GM21381 (cell line): ENCODE results near the gene CTBP1.

Source experiments
- ATAC-seq: cut with Tn5 transposase; IDR thresholded peaks from one replicate; pipeline ENCODE4 v1.9.1; 2021; ENCODE audit warnings: mild to moderate bottlenecking, moderate library complexity; ENCODE audit not compliant: unreplicated experiment

The CTBP1 gene

DNA sequence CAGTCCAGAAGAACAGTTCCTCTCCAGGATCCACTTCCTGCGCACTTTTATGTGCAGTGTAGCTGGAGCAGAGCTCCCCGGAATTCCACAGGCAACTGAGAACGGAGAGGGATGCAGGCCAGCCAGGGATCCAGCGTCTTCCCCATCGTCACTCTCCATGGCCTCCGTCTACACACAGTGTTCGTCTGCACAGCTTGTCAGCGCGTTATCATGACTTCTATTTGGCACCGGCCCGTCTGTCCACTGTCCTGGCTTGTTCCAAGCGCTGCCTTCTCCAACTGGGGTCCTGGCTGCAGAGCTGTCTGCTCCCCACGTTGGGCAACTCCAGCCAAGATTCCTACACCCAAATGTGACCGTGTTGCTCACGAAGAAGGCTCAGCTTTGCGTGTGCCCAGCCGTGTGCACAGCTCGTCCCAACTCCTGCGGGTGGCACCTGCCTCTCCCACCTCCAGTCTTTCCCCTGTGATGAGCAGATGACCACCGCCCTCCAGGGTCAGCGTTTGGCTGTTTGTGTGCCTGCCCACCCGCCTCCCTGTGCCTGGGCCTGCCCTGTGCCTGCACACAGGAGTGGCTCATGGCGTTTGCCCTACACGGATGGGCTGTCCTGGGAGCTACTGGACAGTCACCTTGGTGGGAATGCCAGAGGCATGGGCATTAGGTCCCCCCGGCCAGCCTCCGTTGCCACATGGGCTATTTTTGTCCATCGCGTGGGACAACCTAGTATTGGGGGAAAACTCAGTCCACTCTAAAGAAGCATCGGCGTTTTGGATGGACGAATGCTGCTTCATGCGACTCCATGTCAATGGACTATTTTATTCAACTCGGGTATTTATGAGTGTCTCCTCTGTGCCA lies 2.2 kb upstream of the CTBP1 start:
- ATAC-seq: no peak

DNA sequence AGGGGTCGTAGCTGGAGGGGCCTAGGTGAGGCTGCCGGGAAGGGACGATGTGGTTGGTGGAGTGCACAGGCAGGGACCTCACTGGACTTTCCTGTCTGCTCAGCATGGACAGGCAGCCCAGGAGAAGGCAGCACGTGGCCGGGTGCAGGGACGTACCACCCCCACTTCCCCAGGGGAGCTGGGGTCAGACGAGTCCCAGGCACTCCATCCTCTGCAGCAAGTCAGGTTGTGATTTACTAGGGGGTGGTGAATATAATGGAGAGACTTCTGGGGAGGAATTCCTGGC lies 1.5 kb upstream of the CTBP1 start:
- ATAC-seq: no peak

- peak; percentile 2 for ATAC-seq
These were observed 999 bp upstream of the CTBP1 start for GRCh38 chr4:1249731-1250526.

DNA sequence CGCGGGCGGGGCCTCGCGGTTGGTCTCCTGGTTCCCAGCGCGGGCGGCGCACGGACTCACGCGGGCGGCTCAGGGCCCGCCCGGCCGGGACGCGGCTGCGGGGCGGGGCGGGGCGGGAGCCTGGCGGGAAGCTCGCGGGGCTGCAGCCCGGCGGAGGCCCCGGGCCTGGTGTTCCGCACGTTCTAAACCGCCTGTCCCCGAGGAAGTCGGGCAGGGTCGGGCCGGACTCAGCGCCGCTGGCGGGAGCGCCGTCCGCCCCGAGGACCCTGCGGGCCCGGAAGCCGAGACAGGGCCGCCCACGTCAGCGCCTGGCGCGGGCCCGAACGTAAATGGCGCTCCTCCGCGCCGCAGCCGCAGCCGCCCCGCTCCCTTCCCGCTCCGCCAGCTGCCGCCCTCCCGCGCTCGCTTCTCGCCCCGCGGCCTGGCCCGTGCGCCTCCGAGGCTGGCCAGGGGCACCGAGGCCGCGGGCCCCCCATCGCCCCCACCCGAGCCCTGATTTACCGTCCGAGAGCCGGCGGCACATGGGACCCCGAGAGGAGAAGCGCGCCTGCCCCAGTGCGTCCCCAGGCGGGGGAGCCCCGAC lies 309 bp upstream of the CTBP1 start:
- ATAC-seq: peak; percentile 59

DNA sequence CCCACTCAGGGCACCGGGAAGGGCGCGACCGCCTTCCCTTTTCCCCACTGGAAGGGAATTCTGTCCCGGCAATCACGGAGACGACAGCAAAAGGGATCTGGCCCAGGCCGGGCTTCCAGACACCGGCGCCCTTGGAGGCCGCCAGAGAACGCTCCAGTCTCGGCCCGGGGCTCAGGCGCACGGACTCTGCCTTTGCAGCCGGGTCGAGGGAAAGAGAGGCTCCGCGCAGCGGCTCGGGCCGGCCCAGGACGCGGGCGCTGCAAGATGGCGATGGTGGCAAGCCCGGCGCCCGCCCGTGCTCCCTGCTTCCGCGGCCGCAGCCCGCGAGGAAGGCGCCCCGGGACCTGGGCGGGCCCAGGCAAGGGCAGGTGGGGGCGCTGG lies 1.1 kb downstream of the CTBP1 start:
- peak; percentile 13 for ATAC-seq

DNA sequence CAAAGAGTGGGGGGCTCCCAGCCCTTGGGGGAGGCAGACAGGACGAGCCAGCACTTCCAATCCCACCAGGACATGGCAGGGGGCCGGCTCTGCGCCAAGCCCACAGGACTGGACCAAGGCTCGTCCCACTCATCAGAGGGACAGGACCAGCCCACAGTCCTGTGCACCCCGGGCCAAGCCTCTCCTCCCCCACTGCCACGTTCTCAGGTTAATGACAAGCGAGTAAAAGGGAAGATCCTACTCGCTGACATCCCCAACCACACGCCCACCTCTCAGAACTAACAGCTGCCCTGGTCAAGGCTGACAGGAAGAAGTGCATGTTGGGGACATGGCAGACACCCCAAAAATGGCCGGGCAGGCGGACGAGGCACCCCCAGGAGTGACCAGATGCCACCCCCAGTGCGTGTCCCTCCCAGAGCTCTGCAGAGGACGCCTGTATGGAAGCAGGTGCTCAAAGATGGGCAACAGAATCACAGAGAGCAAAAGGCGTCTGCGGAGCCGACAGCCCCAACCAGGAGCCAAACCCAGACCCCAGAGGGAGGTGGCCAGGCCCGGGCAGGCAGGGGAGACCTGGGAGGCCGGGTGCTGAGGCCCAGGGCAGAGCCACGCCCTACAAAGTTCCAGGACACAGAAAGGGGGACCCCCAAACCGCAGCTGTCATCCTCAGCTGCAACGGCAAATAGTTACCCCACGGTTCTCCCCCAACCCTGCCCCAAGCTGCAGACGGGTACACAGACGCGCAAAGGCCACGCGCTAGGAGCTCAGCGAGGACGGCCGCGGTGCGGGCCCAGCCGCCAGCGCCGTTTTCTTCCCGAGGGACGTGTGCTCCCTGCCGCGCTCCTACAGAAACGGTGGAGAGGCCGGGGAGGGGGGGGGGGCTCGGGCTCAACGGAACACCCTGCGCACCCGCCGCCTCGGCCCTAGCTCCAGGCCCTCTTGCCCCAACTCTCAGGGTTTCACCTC lies 1.7 kb downstream of the CTBP1 start:
- ATAC-seq: no peak

DNA sequence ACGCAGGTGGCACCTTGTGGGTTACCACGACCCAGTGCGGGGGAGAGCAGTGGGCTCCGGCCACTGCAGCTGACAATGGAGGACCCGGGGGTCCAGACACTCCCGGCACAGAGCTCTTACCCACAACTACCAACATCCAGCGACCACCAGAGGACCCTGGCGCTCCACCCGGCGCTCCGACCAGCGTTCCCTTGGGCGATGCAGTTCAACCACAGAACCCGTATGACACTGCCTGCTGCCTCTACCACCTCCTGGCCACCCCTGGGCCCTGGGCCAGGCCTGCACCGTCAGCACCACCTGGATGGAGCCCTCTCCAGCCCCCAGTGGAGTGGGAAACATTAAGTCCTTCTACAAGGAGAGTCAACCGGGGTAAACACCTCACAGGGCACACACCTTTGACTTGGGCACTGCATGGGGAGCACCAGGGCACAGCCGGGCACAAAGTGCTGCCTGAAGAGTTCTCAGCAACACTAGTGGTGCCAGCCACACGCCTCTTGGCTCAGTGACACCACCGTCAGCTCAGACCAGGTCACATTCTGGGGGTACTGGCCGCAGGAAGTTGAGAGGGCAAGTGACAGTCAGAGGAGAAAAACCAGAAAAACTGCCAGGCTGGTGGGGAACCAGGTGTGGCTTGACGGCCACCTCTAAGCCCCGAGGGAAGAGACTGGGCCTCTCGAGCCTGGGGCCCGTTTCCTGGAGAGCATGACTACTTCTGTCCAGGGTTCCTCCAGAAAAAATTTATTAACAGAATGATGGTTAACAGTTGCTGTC lies 2.6 kb downstream of the CTBP1 start:
- ATAC-seq: no peak

- no peak for ATAC-seq
These were observed 3.4 kb downstream of the CTBP1 start for GRCh38 chr4:1245481-1246051.

- ATAC-seq: no peak
These were observed 3.9 kb downstream of the CTBP1 start for GRCh38 chr4:1244978-1245471.

- ATAC-seq: no peak
These were observed 4.6 kb downstream of the CTBP1 start for GRCh38 chr4:1244081-1244977.

DNA sequence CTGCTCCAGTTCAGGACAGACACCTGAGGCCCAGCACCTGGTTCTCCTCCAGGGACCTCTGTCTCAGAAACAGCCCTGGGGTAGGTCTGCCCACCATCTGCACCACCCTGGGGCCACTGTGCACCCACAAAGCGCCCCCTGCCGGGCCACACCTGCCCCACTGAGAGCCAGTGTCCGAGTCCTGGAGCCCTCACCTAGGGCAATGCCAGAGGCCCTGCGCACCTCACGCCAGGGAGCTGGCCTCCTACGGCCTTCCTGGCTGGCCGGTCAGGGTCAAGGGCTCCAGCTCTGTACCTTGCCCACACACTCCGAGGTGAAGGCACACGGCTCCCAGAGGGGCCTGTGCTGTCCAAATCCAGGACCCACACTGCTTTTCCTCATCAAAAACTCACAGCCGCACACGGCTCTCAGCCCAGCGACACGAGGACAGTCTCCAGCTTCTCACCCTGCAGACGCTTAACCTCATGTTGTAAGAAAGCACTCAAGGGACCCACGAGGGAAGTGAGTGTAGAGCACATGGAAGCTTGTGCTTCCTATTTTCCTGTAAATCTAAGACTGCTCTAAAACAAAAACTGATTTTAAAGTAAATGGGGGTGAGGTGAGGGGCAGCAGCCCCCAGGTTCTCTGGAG lies 5.4 kb downstream of the CTBP1 start:
- ATAC-seq: no peak

- no peak for ATAC-seq
These were observed 6.2 kb downstream of the CTBP1 start for GRCh38 chr4:1242506-1243450.

GRCh38 chr4:1241936-1242505 lies 6.9 kb downstream of the CTBP1 start:
- ATAC-seq: no peak

DNA sequence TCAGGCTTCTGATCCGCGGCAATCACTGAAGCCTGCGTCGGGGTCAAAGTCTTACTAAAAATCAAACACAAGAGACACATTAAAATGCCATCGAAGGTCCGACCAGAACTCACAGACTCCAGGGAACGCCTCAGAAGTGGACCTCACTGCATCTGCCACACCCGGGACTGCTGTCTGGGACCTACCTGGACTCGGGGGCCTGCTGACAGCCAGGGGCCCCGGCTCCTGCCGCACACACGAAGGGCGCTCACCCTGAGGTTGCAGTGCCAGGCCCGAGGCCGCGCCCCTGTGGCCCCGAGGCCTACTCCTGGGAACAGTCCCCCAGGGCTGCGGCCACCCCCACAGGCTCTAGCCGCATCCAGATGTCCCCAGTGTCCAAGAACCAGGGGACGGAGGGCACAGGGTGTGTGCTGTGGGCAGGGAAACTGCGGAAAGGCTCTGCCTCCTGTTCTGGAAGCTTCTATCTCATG lies 7.4 kb downstream of the CTBP1 start:
- no peak for ATAC-seq

GRCh38 chr4:1240721-1241465 lies 8.0 kb downstream of the CTBP1 start:
- ATAC-seq: no peak

GRCh38 chr4:1239950-1240307 lies 9.0 kb downstream of the CTBP1 start:
- ATAC-seq: no peak
